HG03442 (cell line): ENCODE measurements around the gene RAB11FIP3.
"Not testable (repeated sequence)": the region's sequence is repeated elsewhere in the genome, so short reads cannot be mapped to it uniquely, and the experiment has no call there.

Experiments
- ATAC-seq: cut with Tn5 transposase; IDR thresholded peaks from one replicate; pipeline ENCODE4 v1.9.1; 2021; ENCODE audit warnings: mild to moderate bottlenecking, moderate library complexity; ENCODE audit not compliant: unreplicated experiment

The RAB11FIP3 gene, protein sequence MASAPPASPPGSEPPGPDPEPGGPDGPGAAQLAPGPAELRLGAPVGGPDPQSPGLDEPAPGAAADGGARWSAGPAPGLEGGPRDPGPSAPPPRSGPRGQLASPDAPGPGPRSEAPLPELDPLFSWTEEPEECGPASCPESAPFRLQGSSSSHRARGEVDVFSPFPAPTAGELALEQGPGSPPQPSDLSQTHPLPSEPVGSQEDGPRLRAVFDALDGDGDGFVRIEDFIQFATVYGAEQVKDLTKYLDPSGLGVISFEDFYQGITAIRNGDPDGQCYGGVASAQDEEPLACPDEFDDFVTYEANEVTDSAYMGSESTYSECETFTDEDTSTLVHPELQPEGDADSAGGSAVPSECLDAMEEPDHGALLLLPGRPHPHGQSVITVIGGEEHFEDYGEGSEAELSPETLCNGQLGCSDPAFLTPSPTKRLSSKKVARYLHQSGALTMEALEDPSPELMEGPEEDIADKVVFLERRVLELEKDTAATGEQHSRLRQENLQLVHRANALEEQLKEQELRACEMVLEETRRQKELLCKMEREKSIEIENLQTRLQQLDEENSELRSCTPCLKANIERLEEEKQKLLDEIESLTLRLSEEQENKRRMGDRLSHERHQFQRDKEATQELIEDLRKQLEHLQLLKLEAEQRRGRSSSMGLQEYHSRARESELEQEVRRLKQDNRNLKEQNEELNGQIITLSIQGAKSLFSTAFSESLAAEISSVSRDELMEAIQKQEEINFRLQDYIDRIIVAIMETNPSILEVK

DNA sequence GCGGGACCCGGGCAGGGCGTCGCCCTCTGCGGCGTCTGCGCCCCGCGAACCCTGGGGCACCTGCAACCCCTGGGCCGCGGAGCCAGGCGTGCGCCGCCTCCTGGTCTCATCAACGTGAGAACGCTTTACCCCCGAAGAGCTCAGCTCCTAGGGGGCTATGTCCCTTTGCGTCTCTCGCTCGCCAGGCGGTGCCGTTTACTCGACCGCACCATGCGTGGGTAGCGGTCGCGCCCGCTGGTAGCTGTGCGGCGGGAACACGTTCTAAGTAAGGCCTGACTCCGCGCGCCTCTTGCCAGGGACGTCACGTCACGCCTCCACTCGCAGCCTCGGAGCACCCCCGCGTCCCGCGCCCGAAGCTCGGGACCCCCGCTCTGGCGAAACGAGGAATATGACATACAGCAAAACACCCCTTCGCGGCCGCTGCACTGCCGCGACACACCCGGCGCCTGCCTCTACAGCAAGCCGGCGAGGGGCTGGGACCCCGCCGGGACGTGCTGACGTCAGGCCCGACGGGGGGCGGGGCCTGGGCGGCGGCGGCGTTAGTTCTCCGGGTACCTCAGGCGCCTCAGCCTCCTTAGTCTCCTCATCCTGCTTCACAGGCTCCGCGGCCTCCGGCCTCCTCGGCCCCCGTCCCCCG is at the start of gene RAB11FIP3:
TSS of gene RAB11FIP3 (plus strand) at position 568 of the 637 bp plus-strand sequence. CDS start 358 bp downstream, outside the sequence.
- peak; percentile 77 for ATAC-seq

DNA sequence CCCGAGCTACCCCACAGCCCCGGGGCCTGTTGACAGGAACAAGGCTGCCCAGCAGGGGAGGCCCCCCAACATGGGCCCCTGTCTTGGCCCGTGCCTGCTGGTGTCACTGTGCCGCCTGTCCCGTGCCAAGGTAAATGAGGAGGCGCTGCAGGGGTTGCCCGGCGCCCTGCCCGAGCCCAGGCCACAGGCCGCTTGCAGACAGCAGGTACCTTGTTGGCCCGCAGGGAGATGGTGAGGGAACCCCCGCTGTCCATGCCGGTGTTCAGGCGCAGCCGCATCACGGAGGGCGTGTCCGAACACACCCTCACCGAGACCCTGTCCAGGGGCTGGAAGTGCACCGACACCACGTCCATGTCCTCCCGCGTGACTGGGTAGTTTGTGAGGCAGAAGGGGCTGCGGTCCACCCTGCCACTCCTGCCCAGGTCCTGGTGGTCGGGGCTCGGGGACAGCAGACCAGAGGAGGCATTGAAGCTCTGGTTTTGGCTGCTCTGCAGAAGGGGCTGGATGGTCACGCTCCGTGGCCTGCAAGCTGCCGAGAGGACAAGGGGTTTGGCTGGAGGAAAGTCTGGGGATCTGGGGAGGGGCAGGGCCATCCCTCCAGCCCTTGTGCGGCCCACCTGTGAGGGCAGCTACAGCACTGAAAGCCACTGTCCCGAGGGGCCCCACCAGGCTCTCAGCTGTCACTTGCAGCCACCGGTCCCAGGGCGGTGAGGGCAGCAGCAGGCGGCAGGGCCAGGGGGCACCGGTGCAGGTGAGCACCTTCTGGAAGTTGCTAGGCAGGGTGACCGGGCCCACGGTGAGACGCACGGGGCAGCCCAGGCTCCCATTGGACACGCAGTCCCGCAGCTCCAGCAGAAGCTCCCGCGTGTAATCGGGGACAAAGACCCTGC is 49.3 kb upstream of the RAB11FIP3 start:
- ATAC-seq, result no peak

DNA sequence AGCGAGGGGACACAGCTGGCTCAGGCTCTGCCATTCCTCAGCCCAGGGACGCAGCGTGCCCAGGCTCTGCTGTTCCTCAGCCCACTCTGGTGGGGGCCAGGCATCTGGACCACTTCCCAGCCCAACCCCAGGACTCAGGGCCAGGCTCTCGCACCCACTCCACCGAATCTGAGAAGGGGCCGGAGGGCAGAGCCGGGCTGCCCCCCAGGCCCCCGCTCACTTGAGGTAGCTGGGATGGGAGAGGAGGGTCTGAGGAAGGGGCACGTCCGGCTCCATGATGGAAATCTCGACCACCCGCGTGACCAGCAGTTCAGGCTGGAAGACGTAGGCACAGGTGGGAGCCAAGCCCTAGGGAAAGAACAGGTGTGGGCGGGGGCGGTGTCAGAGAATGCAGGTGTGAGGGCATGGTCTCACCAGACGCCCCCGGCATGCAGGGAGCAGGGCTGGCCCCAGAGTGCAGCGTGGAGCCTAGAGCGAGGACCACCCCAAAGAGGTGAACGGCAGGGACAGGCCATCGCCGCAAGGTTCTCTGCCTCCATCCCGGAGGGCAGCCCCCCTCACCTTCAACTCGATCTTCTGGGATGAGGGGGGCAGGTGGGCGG is 48.5 kb upstream of the RAB11FIP3 start:
- no peak for ATAC-seq

DNA sequence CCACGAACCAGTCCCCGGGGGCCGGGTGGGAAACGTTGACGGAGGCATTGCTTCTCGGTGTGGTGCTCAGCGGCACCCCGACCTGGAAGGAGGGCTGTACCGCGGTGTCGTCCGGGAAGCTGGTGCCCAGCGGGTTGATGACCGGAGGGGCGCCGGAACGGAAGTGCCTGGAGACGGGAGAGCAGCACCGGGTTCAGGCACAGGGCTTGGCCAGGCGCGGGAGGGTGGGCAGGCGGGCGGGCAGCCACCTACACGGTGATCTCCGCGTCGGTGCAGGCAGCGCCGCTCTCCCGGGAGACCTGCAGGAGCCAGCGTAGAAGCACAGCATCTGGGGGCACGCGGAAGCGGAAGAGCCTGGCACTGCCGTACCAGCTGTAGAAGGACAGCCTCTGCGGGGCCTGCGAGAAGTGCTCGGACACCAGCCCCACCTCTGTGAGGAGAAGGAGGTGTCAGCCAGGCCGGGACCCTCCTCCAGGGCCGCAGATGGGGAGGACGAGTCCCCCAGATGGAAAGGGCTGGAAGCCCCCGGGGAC is 48.0 kb upstream of the RAB11FIP3 start:
- no peak for ATAC-seq

DNA sequence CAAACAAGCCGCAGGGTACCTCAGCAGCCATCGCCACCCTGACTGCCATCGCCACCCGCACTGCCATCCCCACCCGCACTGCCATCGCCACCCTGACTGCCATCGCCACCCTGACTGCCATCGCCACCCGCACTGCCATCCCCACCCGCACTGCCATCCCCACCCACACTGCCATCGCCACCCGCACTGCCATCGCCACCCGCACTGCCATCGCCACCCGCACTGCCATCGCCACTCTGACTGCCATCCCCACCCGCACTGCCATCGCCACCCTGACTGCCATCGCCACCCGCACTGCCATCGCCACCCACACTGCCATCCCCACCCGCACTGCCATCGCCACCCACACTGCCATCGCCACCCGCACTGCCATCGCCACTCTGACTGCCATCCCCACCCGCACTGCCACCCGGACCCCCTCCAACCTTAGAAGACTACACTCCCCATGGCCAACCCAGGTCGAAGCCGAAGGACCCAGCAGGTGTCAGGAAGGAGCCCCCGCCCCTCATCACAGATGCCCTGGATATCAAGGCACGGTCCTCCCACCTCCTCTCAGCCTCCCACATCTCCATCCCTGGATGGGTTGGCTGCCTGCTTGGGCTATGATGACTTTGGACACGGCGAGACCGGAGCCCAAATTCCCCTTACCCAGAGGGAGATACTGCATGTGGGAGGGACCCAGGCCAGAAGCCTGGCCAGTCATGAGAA is 47.2 kb upstream of the RAB11FIP3 start:
- not testable (repeated sequence) for ATAC-seq

DNA sequence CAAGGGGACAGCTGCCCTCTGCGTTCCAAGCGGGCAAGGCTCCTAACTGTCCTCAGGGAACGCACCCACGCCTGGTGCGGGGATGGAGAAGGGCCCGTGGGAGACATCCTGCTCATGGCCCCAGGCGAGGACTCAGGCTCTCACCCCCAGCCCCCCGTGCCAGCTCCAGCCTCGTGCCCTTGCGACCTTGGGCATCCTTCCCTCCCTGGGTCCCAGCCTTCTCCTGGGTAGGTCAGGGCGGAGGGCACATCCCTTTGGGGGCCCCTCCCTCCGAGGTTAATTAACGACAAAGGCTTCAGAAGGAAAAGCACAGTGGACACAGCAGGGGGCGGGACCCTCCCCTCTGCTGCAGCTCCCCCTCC is 46.6 kb upstream of the RAB11FIP3 start:
- no peak for ATAC-seq

DNA sequence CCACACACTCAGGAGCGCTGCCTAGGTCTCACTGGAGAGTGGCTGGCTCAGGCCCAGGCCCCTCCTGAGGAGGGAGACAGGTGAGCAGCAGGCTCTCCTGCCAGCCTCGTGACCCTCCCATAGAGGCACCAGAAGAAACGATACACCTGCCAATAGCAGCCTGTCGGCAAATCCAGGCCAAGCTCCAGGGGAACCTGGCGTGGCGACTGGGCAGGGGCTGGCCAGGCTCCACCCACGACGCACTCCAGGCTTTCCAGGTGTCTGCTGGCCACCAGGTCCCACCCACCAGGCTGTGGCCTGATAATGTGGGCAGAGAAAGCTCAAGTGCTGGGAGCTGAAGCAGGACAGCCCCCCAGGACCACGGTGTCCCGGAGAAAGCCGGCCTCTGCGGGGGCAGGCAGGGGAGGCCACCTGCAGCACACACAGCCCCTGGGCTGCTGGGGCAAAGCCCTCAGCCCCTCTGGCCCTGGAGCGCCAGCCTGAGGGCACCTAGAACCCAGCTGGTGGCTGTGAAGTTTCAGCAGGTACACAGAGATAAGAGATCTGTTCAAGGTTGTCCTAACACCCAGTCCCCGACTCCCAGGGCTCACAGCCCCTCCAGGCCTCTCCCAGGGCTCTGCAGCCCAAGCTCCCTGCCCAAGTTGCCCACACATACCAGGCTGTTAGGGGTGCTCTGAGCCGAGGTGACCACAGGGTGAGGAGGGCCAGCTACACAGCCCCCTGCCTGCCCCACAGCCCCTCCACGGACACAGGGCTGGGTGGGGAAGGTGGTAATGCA is 46.1 kb upstream of the RAB11FIP3 start:
- no peak for ATAC-seq

DNA sequence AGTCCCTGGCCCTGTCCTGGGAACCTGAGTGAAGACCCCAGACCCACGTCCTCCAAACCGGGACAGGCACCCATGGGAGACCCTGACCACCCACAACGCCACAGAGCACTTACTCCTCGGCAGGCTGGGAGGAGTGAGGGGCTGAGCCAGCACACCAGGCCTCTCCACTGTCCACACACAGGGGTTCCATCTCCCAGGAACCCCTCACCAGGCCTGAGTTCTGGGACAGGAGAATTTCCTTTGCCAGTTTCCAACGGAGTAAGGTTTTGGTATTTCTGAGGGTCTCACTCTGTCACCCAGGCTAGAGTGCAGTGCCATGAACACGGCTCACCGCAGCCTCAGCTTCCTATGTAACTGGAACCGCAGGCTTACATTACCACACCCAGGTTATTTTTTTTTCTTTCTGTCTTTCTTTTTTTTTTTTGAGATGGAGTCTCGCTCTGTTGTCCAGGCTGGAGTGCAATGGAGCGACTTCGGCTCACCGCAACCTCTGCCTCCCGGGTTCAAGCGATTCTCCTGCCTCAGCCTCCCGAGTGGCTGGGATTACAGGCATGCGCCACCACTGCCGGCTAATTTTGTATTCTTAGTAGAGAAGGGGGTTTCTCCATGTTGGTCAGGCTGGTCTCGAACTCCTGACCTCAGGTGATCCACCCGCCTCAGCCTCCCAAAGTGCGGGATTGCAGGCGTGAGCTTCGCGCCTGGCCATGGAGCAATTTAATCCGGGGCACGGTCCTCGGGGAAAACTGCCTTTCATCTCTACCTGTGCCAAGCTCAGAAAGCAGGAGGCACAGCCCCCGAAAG is 45.3 kb upstream of the RAB11FIP3 start:
- no peak for ATAC-seq

DNA sequence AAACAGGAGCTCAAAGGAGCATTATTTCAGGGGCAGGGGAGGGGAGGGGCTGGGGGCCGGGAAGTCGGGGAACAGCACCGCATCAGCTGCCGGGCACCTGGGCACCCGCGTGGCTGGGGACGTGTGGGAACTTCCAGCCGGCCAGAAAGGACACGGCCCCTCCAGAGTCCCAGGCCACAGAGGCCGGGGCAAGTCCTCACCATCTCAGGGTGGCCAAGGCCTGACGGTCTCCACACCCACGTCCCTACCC is 44.8 kb upstream of the RAB11FIP3 start:
- ATAC-seq, result no peak

DNA sequence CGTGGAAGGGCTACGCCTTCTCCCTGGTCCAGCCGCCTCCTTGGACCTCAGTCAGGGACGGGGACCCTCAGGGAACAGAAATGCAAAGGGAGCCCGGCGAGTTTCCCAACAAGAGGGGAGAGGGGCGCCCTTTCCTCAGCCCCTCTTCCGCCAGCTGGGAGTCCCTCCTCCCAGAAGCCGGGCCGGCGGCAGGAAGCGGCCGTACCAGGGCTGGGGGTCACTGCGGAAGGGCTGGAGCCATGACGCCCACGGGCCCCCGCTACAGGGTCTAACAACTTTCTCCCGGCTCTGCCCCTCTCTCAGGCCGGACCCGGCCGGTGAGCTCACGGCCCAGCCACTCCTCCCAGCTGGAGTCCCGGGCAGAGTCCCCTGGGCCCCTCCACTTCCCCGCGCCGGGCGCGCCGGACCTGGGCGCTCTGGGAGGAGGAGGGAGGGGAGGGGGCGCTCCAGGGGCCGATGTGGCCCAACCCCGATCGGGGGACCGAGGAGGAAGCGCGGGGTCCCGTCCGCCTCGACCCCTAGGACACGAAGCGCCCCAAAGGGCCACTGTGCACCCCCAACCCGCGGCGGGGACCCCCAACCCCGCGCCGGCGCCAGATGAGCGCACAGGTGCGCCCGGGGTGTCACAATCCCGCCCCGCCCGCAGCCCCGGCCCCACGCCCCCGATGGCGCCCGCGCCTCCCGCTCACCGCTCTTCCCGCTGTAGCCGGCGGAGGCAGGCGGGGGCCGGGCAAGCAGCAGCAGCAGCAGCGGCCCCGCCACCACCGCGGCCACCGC is 44.2 kb upstream of the RAB11FIP3 start:
- ATAC-seq, result peak; percentile 12

DNA sequence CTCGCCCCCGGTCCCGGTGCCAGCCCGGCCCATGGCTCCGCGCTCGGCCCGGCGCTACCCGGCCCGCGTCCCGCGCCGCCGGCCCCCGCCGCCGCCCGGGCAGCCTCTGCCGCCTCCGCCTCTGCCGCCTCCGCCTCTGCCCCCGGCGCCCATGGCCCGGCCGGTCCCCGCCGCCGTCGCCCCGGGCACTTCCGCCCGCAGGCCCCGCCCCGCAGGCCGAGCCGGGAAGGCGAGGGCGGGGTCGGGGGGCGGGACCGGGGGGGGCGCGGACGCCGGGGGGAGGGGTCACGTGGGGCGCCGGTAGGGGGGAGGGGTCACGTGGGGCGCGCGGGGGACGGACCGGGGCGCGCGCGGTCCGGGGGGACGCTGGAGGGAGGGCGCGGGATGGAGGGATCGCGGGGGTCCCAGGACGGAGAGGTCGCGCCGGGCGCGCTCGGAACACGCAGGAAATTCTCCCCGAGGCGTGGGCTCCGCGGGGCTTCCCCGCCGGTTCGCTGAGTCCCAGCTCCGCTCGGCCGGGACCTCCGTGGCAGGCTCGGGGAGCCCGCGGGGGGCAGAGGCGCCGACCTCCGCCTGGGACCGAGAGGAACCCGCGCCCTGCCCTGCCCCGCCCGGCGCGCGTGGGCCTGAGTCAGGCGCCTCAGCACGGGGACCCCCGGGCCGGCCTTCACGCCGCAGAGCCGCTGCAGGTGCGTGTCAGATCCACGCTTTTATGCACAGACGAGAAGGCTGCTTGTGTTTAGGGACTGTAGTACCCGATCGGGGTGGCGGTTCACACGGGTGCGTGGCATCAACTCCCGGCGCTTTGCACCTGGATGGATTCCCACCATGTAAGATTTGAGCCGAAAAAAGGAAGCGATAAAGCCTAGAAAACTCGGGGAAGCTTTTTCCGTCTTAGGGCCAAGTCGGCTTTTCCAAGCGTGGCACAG is 43.4 kb upstream of the RAB11FIP3 start, which contains the start of gene PGAP6:
TSS of gene PGAP6 (minus strand) at position 190 of the 929 bp plus-strand sequence. CDS start at position 33, 157 bp downstream.
- ATAC-seq, result peak; percentile 61

DNA sequence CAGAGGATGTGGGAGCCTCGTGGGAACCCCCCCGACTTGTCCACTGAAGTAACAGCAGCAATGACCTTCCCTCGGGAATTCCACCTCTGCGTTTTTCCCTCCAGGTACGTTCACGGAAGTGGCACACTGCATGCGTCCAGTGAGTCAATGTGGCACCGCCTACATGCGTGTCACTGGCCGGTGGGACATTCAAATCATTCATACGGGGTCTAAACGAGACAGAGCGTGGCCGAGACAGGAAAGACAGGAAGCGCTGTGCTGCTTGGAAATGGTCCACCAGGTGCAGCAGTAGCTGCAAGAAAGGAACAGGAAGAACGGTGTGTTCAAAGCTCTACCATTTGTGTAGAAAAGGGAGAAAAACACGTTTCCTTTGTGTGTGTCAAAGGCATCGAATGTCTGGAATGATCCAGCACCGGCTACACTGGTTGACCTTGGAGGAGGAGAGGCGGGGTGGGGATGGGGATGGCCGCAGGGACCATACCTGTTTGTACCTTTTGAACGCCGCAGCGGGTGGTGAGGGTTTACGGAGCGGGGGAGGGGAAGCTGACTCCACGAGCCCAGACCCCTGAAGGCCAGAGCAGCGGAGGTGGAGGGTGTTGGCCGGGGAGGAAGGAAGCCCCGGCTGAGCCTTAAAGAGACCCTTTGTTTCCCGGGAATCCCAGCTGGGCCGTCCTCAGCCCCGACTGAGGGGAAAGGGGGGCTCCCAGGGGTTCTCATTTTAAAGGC is 42.0 kb upstream of the RAB11FIP3 start:
- no peak for ATAC-seq

DNA sequence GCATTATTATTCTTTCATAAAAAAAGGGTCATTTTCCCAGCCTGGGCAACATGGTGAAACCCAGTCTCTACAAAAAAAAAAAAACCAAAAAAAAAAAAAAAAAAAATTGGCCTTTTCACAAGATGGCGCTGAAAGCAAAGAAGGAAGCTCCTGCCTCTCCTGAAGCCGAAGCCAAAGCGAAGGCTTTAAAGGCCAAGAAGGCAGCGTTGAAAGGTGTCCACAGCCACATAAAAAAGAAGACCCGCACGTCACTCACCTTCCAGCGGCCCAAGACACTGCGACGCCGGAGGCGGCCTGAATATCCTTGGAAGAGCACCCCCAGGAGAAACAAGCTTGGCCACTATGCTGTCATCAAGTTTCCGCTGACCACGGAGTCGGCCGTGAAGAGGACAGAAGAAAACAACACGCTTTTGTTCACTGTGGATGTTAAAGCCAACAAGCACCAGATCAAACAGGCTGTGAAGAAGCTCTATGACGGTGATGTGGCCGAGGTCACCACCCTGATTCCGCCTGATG is 38.8 kb upstream of the RAB11FIP3 start:
- no peak for ATAC-seq

DNA sequence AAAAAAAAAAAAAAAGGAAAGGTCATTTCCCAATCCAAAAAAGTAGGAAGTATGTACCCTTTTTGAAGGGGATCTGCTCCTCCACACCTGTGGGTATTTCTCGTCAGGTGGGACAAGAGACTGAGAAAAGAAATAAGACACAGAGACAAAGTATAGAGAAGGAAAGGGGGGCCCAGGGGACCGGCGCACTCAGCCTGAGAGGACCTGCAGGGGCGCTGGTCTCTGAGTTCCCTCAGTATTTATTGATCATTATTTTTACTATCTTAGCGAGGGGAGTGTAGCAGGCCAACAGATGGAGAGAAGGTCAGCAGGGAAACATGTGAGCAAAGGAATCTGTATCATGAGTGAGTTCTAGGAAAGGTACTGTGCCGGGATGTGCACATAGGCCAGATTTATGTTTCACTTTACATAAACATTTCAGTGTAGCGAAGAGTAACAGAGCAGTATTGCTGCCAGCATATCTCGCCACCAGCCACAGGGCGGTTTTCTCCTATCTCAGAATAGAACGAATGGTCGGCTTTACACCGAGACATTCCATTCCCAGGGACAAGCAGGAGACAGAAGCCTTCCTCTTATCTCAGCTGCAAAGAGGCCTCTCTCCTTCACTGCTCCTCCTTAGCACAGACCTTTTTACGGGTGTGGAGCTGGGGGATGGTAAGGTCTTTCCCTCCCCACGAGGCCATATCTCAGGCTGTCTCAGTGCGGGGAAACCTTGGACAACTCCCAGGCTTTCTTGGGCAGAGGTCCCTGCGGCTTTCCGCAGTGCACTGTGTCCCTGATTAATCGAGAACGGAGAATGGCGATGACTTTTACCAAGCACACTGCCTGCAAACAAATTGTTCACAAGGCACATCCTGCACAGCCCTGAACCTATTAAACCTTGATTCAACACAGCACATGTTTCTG is 37.4 kb upstream of the RAB11FIP3 start:
- ATAC-seq, result not testable (repeated sequence)
